GM21515 (cell line): ENCODE data around the gene PXK.

Source experiments
- ATAC-seq: cut with Tn5 transposase; IDR thresholded peaks from one replicate; pipeline ENCODE4 v1.9.1; 2021; ENCODE audit not compliant: unreplicated experiment

The PXK gene

DNA sequence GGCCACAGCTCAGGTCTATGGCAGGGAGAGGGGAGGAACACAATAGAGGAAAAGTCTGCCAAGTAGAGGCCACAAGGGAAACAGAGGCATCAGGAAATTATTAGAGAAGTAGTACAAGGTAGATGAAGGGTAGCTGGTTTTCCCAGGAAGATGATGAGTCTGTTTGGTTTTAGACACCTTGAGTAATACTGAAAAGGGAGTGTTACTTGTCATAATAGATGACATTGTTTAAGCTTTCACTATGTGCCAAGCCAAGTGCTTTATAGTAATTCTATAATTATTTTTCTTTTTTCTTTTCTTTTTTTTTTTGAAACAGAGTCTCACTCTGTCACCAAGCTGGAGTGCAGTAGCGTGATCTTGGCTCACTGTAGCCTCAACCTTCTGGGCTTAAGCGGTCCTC is 13.7 kb downstream of the PXK start:
- ATAC-seq: no peak

DNA sequence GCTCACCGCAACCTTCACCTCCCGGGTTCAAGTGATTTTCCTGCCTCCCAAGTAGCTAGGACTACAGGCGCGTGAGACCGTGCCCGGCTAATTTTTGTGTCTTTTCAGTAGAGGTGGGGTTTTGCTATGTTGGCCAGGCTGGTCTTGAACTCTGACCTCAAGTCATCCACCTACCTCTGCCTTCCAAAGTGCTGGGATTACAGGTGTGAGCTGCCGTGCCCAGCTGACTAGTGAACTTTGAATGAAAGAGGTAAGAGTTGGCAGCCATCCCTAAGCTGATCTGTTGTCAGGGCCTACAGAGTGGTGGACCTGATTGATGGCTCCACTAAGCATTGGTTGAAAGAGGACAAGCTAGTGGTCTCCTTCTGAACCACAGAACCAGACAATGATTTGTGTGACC is 15.3 kb downstream of the PXK start:
- ATAC-seq: no peak

DNA sequence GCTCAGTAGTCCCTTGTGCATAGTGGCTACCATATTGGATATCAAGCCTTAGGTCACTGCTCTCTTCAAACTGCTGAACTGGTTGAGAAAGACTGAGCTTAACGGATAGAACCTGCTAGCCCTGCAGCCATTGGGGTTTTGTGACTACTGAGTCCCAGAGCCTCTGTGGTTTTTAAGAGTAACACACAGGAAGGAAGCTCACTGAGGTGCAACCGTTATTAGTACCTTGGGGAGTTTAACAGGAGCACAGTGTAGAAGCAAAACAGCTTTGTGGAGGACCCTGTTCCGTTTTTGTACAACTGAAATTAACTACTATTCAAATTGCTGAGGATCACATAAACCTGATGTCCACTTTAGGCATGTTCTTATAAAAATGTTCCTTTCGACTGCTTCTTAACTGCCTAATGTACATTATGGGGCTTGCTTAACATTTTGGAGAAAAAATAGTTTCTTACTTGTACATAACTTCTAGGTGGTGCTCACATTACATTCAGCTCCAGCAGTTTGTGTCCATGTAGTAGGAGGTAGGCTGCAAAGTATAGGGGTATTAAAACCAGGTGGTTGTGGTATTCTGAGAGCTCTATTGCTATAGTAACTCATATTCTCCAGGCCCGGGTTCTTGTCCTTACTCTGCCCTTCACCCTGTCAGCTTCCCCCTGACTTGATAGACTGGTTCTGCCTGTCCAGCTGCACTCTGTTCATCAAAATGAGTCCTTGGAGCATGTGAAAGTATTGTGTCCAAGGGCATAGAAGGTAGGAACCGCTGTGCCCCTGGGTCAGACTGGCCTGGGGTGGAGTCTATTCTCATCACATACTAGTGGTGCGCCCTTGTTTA is 17.3 kb downstream of the PXK start:
- peak; percentile 90 for ATAC-seq

DNA sequence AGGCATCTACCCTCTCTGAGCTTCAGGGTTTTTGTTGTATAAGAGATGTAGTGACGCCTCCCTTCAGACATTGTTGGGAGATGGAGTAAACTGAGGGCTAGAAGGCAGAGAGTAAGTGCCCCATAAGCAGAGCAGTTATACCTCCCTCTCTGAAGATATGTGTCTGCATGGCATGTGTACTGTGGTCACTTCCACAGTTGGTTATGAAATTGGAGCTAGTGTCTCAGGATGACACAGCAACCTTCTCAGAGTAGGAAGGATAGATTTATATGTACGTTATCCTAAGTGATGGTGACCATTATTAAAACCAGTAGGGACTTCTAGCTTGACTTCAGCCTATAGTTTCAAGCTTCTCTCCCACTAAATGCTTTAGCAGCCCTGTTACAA is 17.9 kb downstream of the PXK start:
- ATAC-seq: no peak

DNA sequence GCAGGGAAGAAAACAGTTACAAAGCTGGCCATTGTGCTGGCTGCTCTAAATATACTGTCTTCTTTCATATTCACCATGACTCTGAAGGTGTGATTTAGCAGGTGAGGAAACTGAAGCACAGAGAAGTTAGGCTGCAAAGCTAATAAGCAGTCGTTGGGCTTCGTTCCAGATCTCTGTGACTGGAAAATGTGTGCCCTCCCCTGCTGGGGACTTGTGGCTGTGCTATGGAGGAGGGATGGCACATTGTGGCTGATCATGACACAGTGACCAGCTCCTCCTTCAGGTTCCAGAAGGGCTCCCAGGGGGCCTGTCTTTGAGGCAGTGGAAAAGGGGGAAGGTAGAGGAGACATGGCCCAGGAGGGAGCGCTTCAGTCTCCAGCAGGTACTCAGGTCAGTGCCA is 19.2 kb downstream of the PXK start:
- no peak for ATAC-seq

DNA sequence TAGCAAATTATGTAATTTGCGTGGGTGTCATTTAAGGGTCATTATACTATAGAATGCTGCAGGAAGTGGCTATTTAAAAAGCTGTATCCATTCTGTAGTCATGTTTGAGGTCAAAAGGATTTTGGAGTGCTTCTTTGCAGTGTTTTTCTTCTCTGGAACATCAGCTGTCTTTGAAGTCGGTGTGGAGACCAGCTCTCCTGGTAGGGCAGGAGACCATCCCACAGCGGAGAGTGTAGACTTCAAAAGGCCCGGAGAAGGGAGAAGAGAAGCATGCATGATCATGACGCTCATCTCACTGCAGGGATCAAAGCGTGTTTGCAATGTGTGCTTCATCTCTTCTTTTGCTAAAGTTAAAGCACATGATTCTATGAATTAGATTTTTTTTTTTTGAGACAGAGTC is 19.9 kb downstream of the PXK start:
- no peak for ATAC-seq

DNA sequence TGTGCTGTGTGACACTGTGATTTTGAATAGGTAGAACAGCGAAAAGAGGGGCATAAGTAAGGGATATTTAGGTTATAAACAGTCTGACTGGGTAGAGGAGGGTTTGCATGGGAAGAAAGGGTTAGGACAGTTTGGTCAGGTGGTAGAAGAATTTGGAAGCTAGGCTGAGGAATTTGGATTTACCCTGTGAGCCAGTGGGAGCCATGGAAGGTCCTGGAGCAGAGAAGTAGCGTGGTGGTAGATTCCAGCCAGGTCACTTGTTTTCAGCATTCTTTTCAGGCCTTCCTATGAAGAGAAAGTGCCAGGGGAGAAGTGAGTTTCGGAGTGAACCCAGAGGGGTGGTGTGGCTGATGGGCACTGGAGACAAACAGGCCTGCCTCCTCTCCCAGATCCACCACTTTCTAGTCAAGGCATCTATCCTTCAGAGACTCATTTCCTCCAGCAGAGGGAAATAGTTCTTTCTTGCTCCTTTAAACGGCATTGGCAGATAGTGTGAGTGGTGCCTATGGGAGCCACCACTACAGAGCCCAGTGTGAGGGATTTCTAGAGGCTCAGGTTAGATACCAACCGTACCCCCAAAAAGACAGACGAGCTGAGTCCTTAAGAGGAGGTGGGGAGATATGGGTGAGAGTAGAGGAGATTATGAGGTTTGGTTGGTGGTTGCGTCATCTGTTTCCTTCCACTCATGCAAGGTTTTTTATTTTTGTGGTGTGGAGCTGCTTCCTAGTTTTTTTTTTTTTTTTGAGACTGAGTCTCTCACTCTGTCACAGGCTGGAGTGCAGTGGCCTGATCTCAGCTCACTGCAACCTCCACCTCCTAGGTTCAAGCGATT is 21.2 kb downstream of the PXK start:
- ATAC-seq: no peak

DNA sequence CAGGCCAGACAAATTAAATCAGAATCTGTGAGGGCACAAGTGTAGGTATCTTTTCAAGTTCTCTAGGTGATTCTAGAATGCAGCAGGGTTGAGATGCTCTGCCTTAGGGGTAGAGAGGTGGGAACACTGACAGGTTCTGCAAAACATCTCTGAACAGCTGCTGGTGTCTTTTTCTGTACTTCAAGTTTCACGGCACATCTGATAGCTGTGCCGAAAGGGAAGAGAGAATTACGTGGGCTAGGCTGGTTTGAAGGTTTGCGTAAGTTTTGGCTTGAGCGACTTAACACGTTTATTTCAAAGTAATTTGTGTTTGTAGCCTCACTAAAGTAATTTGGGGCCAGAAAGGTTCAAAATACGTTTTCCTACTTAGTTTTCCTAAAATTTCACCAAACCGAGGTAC is 22.5 kb downstream of the PXK start:
- ATAC-seq: peak; percentile 66

DNA sequence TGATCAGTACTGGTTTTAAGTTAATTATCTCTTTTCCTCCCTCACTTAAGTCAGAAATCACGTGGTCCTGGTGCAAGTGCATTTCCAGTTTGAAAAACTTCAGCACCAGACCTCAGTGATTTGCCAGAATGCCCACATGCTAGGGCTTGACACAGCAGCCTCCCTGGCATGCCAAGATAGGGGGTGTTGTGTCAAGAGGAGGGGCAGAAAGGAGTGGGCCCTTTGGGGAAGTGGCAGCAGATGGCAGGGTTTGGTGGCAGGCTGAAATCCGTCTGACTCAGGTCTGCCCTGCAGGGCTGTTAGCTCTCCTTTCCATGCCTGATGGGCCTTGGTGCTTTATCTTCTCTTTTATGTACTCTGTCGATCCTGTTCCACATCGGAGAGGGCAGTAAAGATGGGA is 23.4 kb downstream of the PXK start:
- no peak for ATAC-seq

DNA sequence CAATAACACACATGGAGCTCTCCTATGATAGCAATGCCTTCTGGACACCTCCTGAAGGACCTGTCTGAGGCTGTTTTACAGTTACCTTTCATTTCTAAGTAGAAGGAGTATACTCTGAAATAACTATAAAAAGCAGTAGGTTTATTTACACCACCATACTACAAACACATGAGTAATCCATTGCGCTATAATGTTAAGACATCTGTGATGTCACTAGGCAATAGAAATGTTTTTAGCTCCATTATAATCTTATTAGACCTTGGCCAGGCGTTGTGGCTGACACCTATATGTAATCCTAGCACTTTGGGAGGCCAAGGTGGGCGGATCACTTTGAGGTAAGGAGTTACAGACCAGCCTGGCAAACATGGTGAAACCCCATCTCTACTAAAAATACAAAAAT is 24.7 kb downstream of the PXK start:
- ATAC-seq: no peak

DNA sequence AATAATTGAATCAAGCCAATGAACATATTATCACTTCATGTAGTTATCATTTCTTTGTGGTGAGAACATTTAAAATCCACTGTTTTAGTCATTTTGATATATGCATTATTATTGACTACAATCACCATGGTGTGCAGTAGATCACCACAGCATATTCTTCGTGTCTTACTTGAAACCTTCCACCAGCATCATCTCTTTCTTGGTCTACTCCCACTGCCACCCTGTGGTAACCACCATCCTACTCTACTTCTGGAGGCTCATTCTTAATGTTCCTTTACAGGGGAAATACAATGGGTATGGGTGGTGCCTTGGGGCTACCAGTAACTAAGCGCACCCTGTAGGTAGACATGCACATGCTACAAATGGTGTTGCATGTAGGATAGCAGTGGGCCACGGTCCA is 25.4 kb downstream of the PXK start:
- ATAC-seq: no peak

DNA sequence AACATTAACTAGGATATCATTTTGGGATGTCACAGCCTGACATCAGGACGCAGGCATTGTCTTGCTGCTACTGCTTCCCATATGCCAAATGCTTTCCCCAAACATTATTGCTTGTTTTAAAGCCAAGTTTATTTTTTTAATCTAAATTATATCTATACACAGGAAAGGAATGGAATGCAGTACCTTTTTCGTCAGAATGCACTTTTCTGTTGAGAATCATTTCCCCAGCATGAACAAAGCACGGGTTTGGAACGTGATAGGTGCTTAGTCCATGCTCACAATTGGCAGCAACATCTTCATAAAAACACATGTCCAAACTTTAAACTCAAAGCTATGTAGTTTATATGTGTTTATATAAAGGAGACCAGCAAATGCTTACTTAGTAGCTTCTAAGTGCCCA is 26.1 kb downstream of the PXK start:
- no peak for ATAC-seq

DNA sequence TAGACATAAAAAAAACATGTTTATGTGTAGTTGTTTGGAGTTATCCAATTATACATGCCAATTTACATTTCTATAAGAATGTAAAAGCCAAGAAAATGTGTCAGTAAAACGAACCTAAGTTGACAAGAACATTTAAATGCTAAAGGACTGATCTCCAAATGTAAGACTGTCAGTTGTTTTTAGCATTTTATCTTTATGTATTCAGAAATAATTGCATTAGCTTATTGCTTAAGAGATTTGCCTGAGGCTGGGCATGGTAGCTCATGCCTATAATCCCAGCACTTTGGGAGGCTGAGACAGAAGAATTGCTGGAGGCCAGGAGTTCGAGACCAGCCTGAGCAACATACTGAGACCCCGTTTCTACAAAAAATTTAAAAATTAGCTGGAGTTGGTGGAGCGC is 26.9 kb downstream of the PXK start:
- no peak for ATAC-seq

DNA sequence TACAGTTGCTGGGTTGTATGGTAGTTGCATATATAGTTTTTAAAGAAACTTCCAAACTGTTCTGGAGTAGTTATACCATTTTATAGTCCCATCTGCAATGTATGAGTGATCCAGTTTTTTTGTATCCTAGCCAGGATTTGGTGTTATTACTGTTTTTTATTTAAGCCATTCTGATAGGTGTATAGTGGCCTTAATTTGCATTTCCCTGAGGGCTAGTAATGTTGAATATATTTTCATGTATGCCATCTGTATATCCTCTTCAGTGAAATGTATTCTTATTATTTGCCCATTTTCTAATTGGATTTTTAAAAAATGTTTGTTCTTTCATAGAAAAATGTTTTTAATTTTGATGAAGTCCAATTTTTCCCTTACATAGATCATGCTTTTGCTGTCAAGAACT is 29.2 kb downstream of the PXK start:
- no peak for ATAC-seq

DNA sequence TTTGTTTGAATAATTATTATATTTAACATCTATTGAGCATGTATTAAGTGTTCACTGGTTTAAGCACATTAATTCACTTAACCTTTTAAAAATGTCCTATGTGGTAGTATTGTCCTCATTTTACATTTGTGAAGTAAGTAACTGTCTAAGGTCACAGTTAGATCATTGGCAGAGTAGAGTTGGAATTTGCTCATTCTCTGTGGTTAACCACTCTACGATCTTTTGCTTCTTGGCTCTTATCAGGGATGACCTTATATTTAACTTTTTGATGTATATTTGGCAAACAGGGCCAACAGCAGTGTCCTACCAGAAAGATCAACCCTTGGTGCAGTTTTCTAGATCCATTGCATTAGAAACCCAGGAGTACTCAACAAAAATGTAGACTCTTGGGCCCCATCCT is 34.0 kb downstream of the PXK start:
- ATAC-seq: no peak

DNA sequence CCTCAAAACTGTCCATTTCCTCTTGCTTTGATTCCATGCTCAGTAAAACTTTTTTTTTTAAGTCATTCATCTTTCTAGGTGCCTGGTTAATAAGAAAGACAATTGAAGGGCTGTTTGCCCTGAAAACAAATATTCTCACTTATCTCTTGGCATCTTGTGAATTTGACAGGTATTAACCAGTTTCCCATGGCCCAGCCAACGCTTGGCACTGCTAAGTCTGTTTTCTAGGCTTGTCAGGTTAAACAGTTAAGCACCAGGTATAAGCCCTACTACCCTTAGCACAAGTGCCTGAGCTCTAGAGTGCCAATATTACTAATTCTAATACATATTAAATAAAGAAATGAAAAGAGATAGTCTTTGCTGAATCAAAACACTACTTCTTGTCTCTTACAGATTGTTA is 36.3 kb downstream of the PXK start:
- ATAC-seq: no peak

DNA sequence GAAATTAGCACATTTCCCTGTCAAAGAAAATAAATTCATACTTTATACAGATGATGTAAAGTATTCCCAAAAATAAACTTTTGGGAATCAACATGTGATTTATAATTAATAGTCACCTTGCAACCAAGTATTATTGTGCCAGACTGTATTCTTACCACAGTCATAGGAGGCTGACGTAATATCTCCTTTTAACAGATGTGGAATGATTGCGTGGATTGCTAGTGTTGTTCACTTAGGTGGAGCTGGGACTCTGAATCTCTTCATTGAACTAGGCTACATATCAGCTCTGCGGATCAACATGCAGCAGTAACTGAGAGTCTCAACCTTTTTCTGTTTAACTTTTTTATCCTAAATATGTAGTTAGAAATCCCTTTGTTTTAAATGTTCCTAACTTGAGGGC is 37.2 kb downstream of the PXK start:
- ATAC-seq: no peak

DNA sequence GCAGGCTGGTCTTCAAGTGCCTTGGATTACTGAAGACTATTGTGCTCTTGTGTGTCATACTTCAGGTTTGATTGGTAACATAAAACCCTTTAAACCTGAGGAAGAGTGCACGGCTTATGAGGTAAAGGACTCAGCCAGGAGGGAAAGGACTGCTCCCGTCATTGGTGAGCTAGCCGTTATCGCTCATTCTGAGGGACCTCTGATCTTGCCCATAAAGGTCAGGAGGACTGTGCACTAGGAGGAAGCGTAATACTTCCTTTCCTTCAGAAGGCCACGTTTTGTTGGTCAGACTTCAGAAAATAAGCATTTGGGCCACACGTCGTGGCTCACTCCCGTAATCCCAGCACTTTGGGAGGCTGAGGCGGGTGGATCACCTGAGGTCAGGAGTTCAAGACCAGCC is 37.7 kb downstream of the PXK start:
- no peak for ATAC-seq

DNA sequence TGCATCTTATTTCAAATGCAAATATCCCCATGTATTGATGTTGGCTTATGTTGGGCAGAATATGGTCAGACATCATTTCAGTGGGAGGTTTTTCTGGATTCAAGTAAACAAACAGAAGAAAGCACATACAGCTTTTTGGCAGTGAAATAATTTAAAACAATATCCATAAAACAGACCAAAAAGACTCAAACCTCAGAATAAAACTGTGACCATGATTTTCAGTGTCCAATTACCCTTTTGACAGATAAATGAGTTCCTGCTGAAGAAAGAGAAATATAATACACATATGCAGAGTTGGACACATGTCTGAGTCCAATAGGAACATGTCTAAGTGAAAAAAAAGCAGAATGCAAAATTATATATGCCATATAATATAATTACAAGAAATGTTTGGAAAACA is 39.1 kb downstream of the PXK start:
- ATAC-seq: no peak

DNA sequence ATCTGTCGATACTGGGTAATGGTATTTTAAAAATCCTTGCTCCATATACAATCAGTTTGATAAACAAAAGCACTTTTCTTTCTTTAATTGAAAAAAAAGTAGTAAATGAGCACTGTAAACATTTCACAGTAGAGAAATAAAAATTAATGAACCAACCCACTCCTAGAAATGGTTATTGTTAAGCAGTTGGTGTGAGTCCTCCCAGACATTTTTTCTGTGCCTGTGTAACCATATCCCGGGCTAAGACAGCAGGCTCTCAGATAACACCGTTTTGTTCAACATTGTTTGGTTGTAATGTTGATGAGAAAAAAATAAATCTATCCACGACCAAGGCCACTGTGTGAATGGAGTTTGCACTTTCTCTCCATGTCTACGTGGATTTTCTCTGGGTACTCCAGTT is 42.6 kb downstream of the PXK start:
- ATAC-seq: no peak

DNA sequence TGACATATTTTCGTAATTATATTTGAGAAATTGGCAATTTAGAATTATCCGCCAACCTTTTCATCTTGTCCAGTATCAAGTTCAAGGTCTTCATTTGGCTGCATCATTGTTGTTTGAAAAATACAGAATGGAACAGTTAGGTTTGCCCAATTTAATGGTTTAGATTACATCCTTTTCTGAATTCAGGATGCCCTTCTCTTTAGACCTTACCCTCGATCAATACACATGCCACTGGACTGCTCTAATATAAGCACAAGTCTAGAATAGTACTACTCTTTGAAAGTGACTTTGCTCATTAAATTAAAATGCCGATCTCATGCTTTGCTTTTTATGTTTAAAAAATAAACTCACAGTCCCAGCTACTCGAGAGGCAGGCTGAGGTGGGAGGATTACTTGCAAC is 44.5 kb downstream of the PXK start:
- no peak for ATAC-seq

DNA sequence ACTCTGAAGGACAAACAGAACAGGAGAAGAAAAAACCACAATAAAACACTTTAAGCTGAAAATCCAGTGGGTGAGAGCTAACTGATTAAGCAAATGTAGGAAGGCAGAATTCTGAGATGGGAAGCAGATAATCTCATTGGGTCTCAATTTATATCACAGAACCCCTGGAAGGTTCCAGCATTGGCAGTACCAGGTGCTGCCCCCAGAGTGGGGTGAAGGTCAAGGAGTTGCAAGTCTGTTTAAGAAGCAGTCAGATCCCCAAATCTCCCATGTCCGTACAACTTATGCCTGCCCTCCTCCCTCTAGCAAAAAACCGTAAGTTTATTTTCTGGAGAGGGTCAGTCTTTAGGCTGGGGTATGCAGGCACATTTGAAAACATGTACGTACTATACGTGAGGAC is 45.1 kb downstream of the PXK start:
- no peak for ATAC-seq
